ENCODE results near the gene TAGLN2.

GRCh38 chr1:159920651-159921050 lies 4.7 kb downstream of the TAGLN2 start:
- no peak for TF ChIP-seq POLR2AphosphoS5 (IDR thresholded peaks at IDR 0.05; ENCODE audit: low read depth, low read length)
- TF ChIP-seq TAF1 (IDR thresholded peaks at IDR 0.05; ENCODE audit: low read depth, low read length): no peak
- no peak for TF ChIP-seq POLR2A (IDR thresholded peaks at IDR 0.05; ENCODE audit: low read depth, low read length)
- TF ChIP-seq POU2F2 (IDR thresholded peaks at IDR 0.05; ENCODE audit: low read depth, low read length): no peak
- TF ChIP-seq SPI1 (IDR thresholded peaks at IDR 0.05; ENCODE audit: low read depth, low read length): no peak

Measured in GM12891 (cell line).